Endothelial cell of umbilical vein (primary cell): Measurements from ENCODE around the gene SLC38A10. TPM values are rescaled to one million over a fixed set of nuclear protein-coding genes. Genes with fewer than 3 reads are reported as not detected.

Source experiments
- BruUV-seq: library from RNA; stranded (reverse); fragments of 400-500 nt; replicated peaks from 2 replicates; lab custom pipeline; 2021; lab: Mats Ljungman, UMichigan
- CTCF ChIA-PET: fragments of 300-600, 350-600 bp; sonication (Branson Sonifier 250); formaldehyde crosslinking; loops from one replicate; lab custom pipeline; 2021; ENCODE audit warnings: antibody characterized with exemption, inconsistent platforms; lab: Charles Lee
- POLR2A ChIA-PET: fragments of 300-600, 350-600 bp; sonication (Branson Sonifier 250); formaldehyde crosslinking; loops from one replicate; lab custom pipeline; 2021; ENCODE audit warnings: antibody characterized with exemption, inconsistent platforms; lab: Charles Lee
- DNase-seq: peaks from one replicate; pipeline ENCODE4 v3.0.0-alpha.2; 2011; ENCODE audit warnings: low read depth, low spot score
- FAIRE-seq: peaks from 2 replicates; lab custom pipeline; 2011; peaks lifted over from hg19 to GRCh38; lab: Jason Lieb, UNC
- H2AFZ ChIP-seq: 2 replicates; pipeline ENCODE4 v1.6.0; 2012; ENCODE audit warnings: low read depth, low read length, control low read depth, inconsistent platforms
- H3K27ac ChIP-seq: 2 replicates; pipeline ENCODE4 v1.5.1; 2011; ENCODE audit warnings: low read depth, mild to moderate bottlenecking, control low read depth, low read length, moderate library complexity; ENCODE audit not compliant: insufficient read depth
- H3K27me3 ChIP-seq, 2 experiments: 2 replicates each; pipeline versions ENCODE4 v1.6.0 to v1.6.1; 2011; ENCODE audit warnings: low read length in 2 of 2, mixed read lengths in 1 of 2; ENCODE audit not compliant: control insufficient read depth in 2 of 2, insufficient read depth in 2 of 2
- H3K36me3 ChIP-seq, 2 experiments: 2 replicates in 1 of 2; 3 replicates in 1 of 2; pipeline ENCODE4 v1.5.1; 2011; ENCODE audit warnings: low read length in 2 of 2, mild to moderate bottlenecking in 1 of 2, moderate library complexity in 1 of 2; ENCODE audit not compliant: control insufficient read depth in 2 of 2, insufficient read depth in 2 of 2; ENCODE audit errors: extremely low read depth in 1 of 2
- H3K4me1 ChIP-seq: 3 replicates; pipeline ENCODE4 v1.5.1; 2011; ENCODE audit warnings: mild to moderate bottlenecking, low read length; ENCODE audit not compliant: control insufficient read depth, insufficient read depth; ENCODE audit errors: extremely low read depth
- H3K4me2 ChIP-seq: 2 replicates; pipeline ENCODE4 v1.6.1; 2011; ENCODE audit warnings: low read length, control low read depth, mixed read lengths; ENCODE audit not compliant: insufficient read depth
- H3K4me3 ChIP-seq, 3 experiments: fragments of 200-600 bp in 1 of 3; sonication (generic), shearing (Covaris generic) in 1 of 3; replicated peaks in 1 of 3; 2 replicates each; pipeline ENCODE4 v1.5.1; 2011 to 2016; ENCODE audit warnings: control low read depth in 3 of 3, low read length in 3 of 3, mild to moderate bottlenecking in 2 of 3, inconsistent platforms in 1 of 3, low read depth in 1 of 3, moderate library complexity in 1 of 3; ENCODE audit not compliant: insufficient read depth in 1 of 3
- H3K79me2 ChIP-seq: 2 replicates; pipeline ENCODE4 v1.6.0; 2012; ENCODE audit warnings: low read length, inconsistent platforms; ENCODE audit not compliant: control insufficient read depth, insufficient read depth
- H3K9ac ChIP-seq: replicated peaks from 2 replicates; pipeline ENCODE3; 2011; ENCODE audit warnings: low read length, control low read depth; ENCODE audit not compliant: insufficient read depth; ENCODE audit errors: extremely low read depth
- H3K9me1 ChIP-seq: replicated peaks from 3 replicates; pipeline ENCODE4 v1.6.0; 2011; ENCODE audit warnings: mild to moderate bottlenecking, low read length; ENCODE audit not compliant: control insufficient read depth, insufficient read depth; ENCODE audit errors: extremely low read depth
- H3K9me3 ChIP-seq: replicated peaks from 2 replicates; pipeline ENCODE4 v1.5.1; 2012; ENCODE audit warnings: low read length, inconsistent platforms; ENCODE audit not compliant: control insufficient read depth, insufficient read depth
- H4K20me1 ChIP-seq: replicated peaks from 2 replicates; pipeline ENCODE3; 2011; ENCODE audit warnings: mild to moderate bottlenecking, low read length; ENCODE audit not compliant: control insufficient read depth, insufficient read depth; ENCODE audit errors: extremely low read depth
- EZH2 ChIP-seq: IDR thresholded peaks from 2 replicates; pipeline ENCODE4 v1.6.1; 2012; ENCODE audit warnings: borderline replicate concordance, low read depth, mild to moderate bottlenecking, moderate library complexity, low read length, inconsistent platforms; ENCODE audit not compliant: severe bottlenecking
- FOS ChIP-seq: IDR thresholded peaks from 2 replicates; pipeline ENCODE4 v1.6.1; 2011; ENCODE audit warnings: mild to moderate bottlenecking, low read length, moderate library complexity, borderline replicate concordance; ENCODE audit not compliant: insufficient read depth
- JUN ChIP-seq: IDR thresholded peaks from 2 replicates; pipeline ENCODE4 v1.6.1; 2011; ENCODE audit warnings: borderline replicate concordance, low read depth; ENCODE audit not compliant: insufficient read length, insufficient read depth
- MAX ChIP-seq: IDR thresholded peaks from 2 replicates; pipeline ENCODE4 v1.6.1; 2011; ENCODE audit not compliant: insufficient read depth, insufficient read length
- MYC ChIP-seq: IDR thresholded peaks from one replicate; pipeline ENCODE4 v1.6.1; 2011; ENCODE audit warnings: mild to moderate bottlenecking, low read depth, low read length
- POLR2A ChIP-seq: IDR thresholded peaks from 2 replicates; pipeline ENCODE4 v1.6.1; 2012; ENCODE audit warnings: low read depth, mild to moderate bottlenecking, control low read depth, low read length
- POLR2AphosphoS5 ChIP-seq: IDR thresholded peaks from 2 replicates; pipeline ENCODE4 v1.6.1; 2012; ENCODE audit warnings: low read depth, mild to moderate bottlenecking, control low read depth, low read length, moderate library complexity; ENCODE audit not compliant: insufficient read depth
- dilution Hi-C: fragments of 300-500 bp; cut with MboI; formaldehyde crosslinking; loops from one replicate; pipeline ENCODE4 v1.15.0; 2019; ENCODE audit warnings: low sequenced_read_pairs; ENCODE audit not compliant: extremely low pct_ligation_motif_present
- intact Hi-C: fragments of 100-400 bp; cut with micrococcal nuclease; formaldehyde crosslinking; loops from one replicate; pipeline ENCODE4 v1.10.0; 2022
- polyA plus RNA-seq, 4 experiments: library from polyadenylated mRNA; depleted of rRNA in 3 of 4; stranded (reverse) in 3 of 4; unstranded in 1 of 4; fragments of >200 nt; gene quantifications; 2 replicates each; pipeline versions ENCODE4 v1.2.1 to v1.2.3, GENCODE V29; 2011 to 2012; ENCODE audit warnings: missing spikeins in 1 of 4
- total RNA-seq: library from RNA; stranded (reverse); gene quantifications from 2 replicates; pipeline ENCODE4 v1.2.3, GENCODE V29; 2021

SLC38A10 gene
- total and polyA plus RNA-seq, 2 donors (not counting 3 experiments of a cell fraction or from before 2014, with no cell fraction given) = 72.7 to 113 TPM

- H3K9me1 ChIP-seq = no peaks in the 10 kb centered on the region
- H3K4me1 ChIP-seq = no peaks in the 10 kb centered on the region
- DNase-seq (peak; percentile 52), FAIRE-seq (peak; percentile 94)
- H3K27me3 ChIP-seq = no peaks in the 10 kb centered on the region
- intact Hi-C loops (no loop called here), dilution Hi-C loops (no loop called here)
- H3K79me2 ChIP-seq = no peaks in the 10 kb centered on the region
- no peak overlapping the region for H3K9ac ChIP-seq
- H3K36me3 ChIP-seq = peaks cover 0 to 5% of the 10 kb centered on the region in 2 experiments
- no peak for TF ChIP-seq MAX
- peak; percentile 30 for TF ChIP-seq POLR2AphosphoS5
- no peak for TF ChIP-seq FOS
- TF ChIP-seq POLR2A = no peak
- no peak for TF ChIP-seq JUN
- TF ChIP-seq MYC = no peak
- TF ChIP-seq EZH2 = no peak
- ChIA-PET POLR2A (no interaction called here), CTCF (interaction anchor here (1.5 kb wide), 2 partner anchors 17 to 54 kb away, joined by 3 to 7 read pairs; no protein-coding TSS in a partner anchor)
- no peak overlapping the region for H3K4me2 ChIP-seq
- no peak overlapping the region for H2AFZ ChIP-seq
- no peaks in the 10 kb centered on the region for H3K9me3 ChIP-seq
- BruUV-seq = no TSS peak
- H3K27ac ChIP-seq = no peak overlapping the region
- H4K20me1 ChIP-seq = no peaks in the 10 kb centered on the region
- H3K4me3 ChIP-seq = no peak overlapping the region
Observed at GRCh38 chr17:81196505-81197408, 98.3 kb downstream of the SLC38A10 start.
